A673 (cell line): ENCODE data around the gene FAAP20. TPM values are rescaled to one million over a fixed set of nuclear protein-coding genes. Genes with fewer than 3 reads are reported as not detected.

ENCODE experiments used
- BruUV-seq: library from RNA; stranded (reverse); fragments of 400-500 nt; replicated peaks from 2 replicates; lab custom pipeline; 2021; lab: Mats Ljungman, UMichigan
- CTCF ChIA-PET: fragments of 300-600 bp; sonication (Branson Sonifier 250); formaldehyde crosslinking; loops from one replicate; lab custom pipeline; 2022; ENCODE audit warnings: antibody characterized with exemption; lab: Charles Lee
- POLR2A ChIA-PET: fragments of 300-600 bp; sonication (Branson Sonifier 250); formaldehyde crosslinking; loops from one replicate; lab custom pipeline; 2022; ENCODE audit warnings: antibody characterized with exemption; ENCODE audit not compliant: low non-redundant PET; lab: Charles Lee
- DNase-seq: peaks from one replicate; pipeline ENCODE4 v3.0.0-alpha.2; 2015; ENCODE audit warnings: low spot score
- H3K27ac ChIP-seq: fragments of 200-600 bp; sonication (generic); 2 replicates; pipeline ENCODE4 v1.5.1; 2016; ENCODE audit warnings: mixed run types, low read depth, mild to moderate bottlenecking, mixed read lengths, antibody characterized with exemption, low read length; ENCODE audit not compliant: poor library complexity, severe bottlenecking
- H3K27me3 ChIP-seq: fragments of 200-600 bp; sonication (generic); replicated peaks from 2 replicates; pipeline ENCODE4 v1.6.1; 2017; ENCODE audit warnings: mixed run types, low read depth, mild to moderate bottlenecking, mixed read lengths, antibody characterized with exemption, low read length; ENCODE audit not compliant: insufficient read depth, poor library complexity
- H3K36me3 ChIP-seq: fragments of 200-600 bp; sonication (generic); 2 replicates; pipeline ENCODE4 v1.6.1; 2016; ENCODE audit warnings: mixed run types, mild to moderate bottlenecking, mixed read lengths, antibody characterized with exemption, low read length; ENCODE audit not compliant: insufficient read depth, poor library complexity, severe bottlenecking
- H3K4me1 ChIP-seq: fragments of 200-600 bp; sonication (generic); 2 replicates; pipeline ENCODE4 v1.6.1; 2017; ENCODE audit warnings: mixed run types, mild to moderate bottlenecking, mixed read lengths, antibody characterized with exemption, low read length; ENCODE audit not compliant: insufficient read depth, poor library complexity, severe bottlenecking
- H3K4me3 ChIP-seq: fragments of 200-600 bp; sonication (generic); 2 replicates; pipeline ENCODE4 v1.5.1; 2016; ENCODE audit warnings: low read depth, mixed run types, mild to moderate bottlenecking, mixed read lengths, low read length; ENCODE audit not compliant: poor library complexity, severe bottlenecking
- H3K9me3 ChIP-seq: fragments of 200-600 bp; sonication (generic); 2 replicates; pipeline ENCODE4 v1.6.1; 2016; ENCODE audit warnings: mixed run types, low read depth, mild to moderate bottlenecking, mixed read lengths, antibody characterized with exemption, low read length; ENCODE audit not compliant: poor library complexity, severe bottlenecking
- CTCF ChIP-seq: fragments of 300-800, 200-600 bp; sonication (generic); conservative IDR thresholded peaks from 2 replicates; pipeline ENCODE4 v1.5.1; 2017; ENCODE audit warnings: low read depth, mild to moderate bottlenecking, antibody characterized with exemption, low read length, moderate library complexity, mixed read lengths
- EZH2 ChIP-seq: fragments of 200-600 bp; sonication (generic); IDR thresholded peaks from 2 replicates; pipeline ENCODE4 v1.6.1; 2017; ENCODE audit warnings: borderline replicate concordance, low read depth, mild to moderate bottlenecking, mixed read lengths, antibody characterized with exemption, low read length; ENCODE audit not compliant: poor library complexity, severe bottlenecking
- intact Hi-C: fragments of 100-400 bp; cut with micrococcal nuclease; formaldehyde crosslinking; loops from one replicate; pipeline ENCODE4 v1.10.0; 2022; ENCODE audit not compliant: unreplicated experiment
- total RNA-seq: library from RNA; stranded (reverse); gene quantifications from 2 replicates; pipeline ENCODE4 v1.2.3, GENCODE V29; 2021

FAAP20 gene
- total RNA-seq, 1 experiment from 2014 or later: 114 TPM

DNA sequence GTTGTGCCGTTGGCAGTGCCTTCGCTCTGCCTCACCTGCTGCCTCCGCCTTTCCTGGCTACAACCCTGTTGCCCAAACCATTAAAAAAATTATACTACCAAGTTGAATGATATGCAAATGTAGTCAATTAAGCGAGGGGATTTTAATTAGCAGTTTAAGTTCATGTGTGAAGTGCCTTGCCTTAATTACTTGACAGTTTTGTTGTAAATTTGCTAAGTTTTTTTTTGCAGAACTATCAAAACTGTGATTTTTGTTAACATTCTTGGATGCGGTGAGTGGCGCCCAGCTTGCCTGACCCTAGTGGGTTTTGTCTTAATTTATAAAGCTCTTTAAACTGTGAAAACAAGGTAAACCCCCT, 44.4 kb upstream of the FAAP20 start:
- no TSS peak for BruUV-seq
- Histone ChIP-seq H3K4me1 (peaks cover 39% of the 10 kb centered on the region), H3K27me3 (no peaks in the 10 kb centered on the region), H3K27ac (peak overlapping the region; percentile 50), H3K36me3 (peaks cover 7% of the 10 kb centered on the region), H3K9me3 (no peaks in the 10 kb centered on the region), H3K4me3 (no peak overlapping the region)
- ChIA-PET CTCF (no interaction called here), POLR2A (no interaction called here)
- intact Hi-C loops: no loop called here
- DNase-seq: no peak
- TF ChIP-seq EZH2 (no peak), CTCF (no peak)

DNA sequence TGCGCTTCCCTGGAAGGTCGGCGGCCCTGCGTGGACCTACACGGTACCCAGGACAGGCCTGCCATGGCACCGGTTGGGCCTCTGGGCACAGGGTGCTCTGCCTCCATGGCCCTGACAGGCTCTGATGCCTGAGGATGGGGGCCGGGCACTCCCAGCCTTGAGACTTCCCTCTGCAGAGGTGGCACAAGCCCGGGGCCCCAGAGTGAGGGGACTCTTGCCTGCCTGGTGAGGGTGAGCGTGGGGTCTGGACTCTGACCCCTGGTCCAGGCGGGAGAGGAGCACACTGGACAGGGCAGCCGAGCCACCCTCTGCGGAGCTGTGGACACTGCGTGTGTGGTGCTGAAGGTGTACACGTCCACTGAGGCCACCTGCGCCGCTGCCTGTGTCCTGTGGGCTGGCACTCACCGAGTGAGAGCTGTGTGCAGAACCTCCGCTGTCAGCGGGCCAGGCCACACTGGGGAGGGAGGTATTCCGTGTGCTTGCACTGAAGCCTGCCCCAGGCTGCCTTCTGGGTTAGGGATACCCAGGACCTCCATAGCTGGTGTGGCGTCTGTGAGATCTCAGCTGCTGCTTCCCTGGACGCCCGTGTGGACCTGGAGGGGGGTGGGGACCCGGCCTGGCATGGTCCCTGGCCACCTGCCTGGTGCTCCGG, 43.9 kb upstream of the FAAP20 start:
- H3K27me3 ChIP-seq: no peaks in the 10 kb centered on the region
- no peaks in the 10 kb centered on the region for H3K9me3 ChIP-seq
- peaks cover 7% of the 10 kb centered on the region for H3K36me3 ChIP-seq
- ChIA-PET POLR2A (no interaction called here), CTCF (no interaction called here)
- intact Hi-C loops: no loop called here
- TF ChIP-seq CTCF: no peak
- TF ChIP-seq EZH2: no peak
- H3K4me3 ChIP-seq: no peak overlapping the region
- H3K4me1 ChIP-seq: peaks cover 44% of the 10 kb centered on the region
- no TSS peak for BruUV-seq
- no peak for DNase-seq
- no peak overlapping the region for H3K27ac ChIP-seq

DNA sequence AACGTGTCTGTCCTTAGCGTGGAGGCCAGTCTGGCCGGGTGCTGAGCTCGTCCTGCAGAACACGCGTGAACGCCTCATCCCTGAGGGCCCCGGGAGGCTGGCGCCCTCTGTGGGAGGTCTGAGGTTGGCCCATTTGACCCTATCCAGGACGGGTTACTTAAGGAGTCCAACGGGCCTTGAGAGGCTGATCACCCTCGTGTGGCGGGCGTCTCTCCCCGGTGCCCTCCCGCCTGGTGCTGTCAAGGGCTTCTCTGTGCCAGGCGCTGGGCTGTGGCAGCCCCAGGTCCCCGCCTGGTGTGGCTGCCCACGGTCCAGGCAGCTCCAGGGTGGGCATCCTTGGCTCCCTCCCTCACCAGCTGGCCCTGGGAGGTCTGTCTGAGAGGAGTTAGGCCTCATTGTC, 43.2 kb upstream of the FAAP20 start:
- no TSS peak for BruUV-seq
- Histone ChIP-seq H3K4me3 (no peak overlapping the region), H3K4me1 (peaks cover 52% of the 10 kb centered on the region), H3K9me3 (no peaks in the 10 kb centered on the region), H3K27ac (no peak overlapping the region), H3K27me3 (no peaks in the 10 kb centered on the region), H3K36me3 (peaks cover 7% of the 10 kb centered on the region)
- intact Hi-C loops: no loop called here
- DNase-seq: no peak
- TF ChIP-seq EZH2: no peak
- TF ChIP-seq CTCF: no peak
- POLR2A ChIA-PET: no interaction called here
- CTCF ChIA-PET: no interaction called here
